ENCODE results near the gene THSD4. TPM values are rescaled to one million over a fixed set of nuclear protein-coding genes. Genes with fewer than 3 reads are reported as not detected.
"Not testable (repeated sequence)": the region's sequence is repeated elsewhere in the genome, so short reads cannot be mapped to it uniquely, and the experiment has no call there.

THSD4 gene
- total RNA-seq, 1 experiment from 2014 or later, result 65.4 TPM

GRCh38 chr15:71170163-71170562 is 54.9 kb downstream of the THSD4 start:
- no peak for TF ChIP-seq POLR2AphosphoS5 (IDR thresholded peaks at IDR 0.05; ENCODE audit: low read depth, low read length)
- no peak for TF ChIP-seq CTCF (IDR thresholded peaks at IDR 0.05)
- TF ChIP-seq TCF7L2 (IDR thresholded peaks at IDR 0.05; ENCODE audit: low read depth, low read length), result no peak
- TF ChIP-seq REST (IDR thresholded peaks at IDR 0.05; ENCODE audit: insufficient read depth in 1 of 2, low read depth in 2 of 2, low read length in 1 of 2), result 0 out of 4 replicates have a peak, but pooled peaks of 1 of the 2 experiments have one; percentile 21
- TF ChIP-seq SIN3A (IDR thresholded peaks at IDR 0.05; ENCODE audit: borderline replicate concordance, insufficient read depth, low read depth, low read length), result no peak
- in situ Hi-C loops (cut with HindIII; ENCODE audit: low pct_unique_long_range_greater_than_20kb, low sequenced_read_pairs) (no loop called here), intact Hi-C loops (cut with micrococcal nuclease; ENCODE audit: unreplicated experiment) (no loop called here)
- ATAC-seq, result no peak
- Histone ChIP-seq H3K4me3 (ENCODE audit: low read depth in 2 of 2, low read length in 2 of 2) (no peak overlapping the region), H3K27me3 (ENCODE audit: control insufficient read depth, insufficient read depth, low read length) (no peaks in the 10 kb centered on the region), H3K4me1 (ENCODE audit: control insufficient read depth, insufficient read depth, low read length) (no peaks in the 10 kb centered on the region), H3K27ac (ENCODE audit: low read length) (no peak overlapping the region), H3K36me3 (ENCODE audit: control insufficient read depth, insufficient read depth, low read length) (no peaks in the 10 kb centered on the region), H3K9me3 (ENCODE audit: control insufficient read depth, insufficient read depth, low read depth, low read length) (peaks cover 35% of the 10 kb centered on the region; the same call in 1 of the 2 replicates)
- POLR2A ChIA-PET, result no interaction called here
- no peak for DNase-seq (ENCODE audit: low read depth, low spot score)
- BruUV-seq (replicated peaks), result no TSS peak
- CTCF ChIA-PET, result no interaction called here

DNA sequence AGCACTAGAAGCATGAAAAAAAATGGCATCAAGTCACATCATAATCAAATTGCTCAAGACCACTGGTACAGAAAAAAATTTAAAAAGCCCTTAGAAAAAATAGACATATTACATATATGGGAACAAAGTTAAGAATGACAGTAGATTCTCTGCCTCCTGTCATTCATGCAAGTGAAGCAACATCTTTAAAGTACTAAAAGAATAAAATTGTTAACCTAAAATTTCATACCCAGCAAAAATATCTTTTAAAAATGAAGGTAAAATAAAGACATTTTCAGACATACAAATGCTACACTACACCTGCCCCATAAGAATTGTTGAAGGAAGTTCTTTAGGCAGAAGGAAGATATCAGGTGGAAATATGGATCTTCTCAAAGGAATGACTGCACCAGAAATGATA is 55.9 kb downstream of the THSD4 start:
- ATAC-seq, result no peak
- no peaks in the 10 kb centered on the region for H3K36me3 ChIP-seq (ENCODE audit: control insufficient read depth, insufficient read depth, low read length)
- no peak for TF ChIP-seq SIN3A (IDR thresholded peaks at IDR 0.05; ENCODE audit: borderline replicate concordance, insufficient read depth, low read depth, low read length)
- no peak for TF ChIP-seq REST (IDR thresholded peaks at IDR 0.05; ENCODE audit: insufficient read depth in 1 of 2, low read depth in 2 of 2, low read length in 1 of 2)
- no peak for TF ChIP-seq TCF7L2 (IDR thresholded peaks at IDR 0.05; ENCODE audit: low read depth, low read length)
- TF ChIP-seq POLR2AphosphoS5 (IDR thresholded peaks at IDR 0.05; ENCODE audit: low read depth, low read length), result no peak
- TF ChIP-seq CTCF (IDR thresholded peaks at IDR 0.05), result no peak
- H3K4me3 ChIP-seq (ENCODE audit: low read depth in 2 of 2, low read length in 2 of 2), result no peak overlapping the region
- no peak for DNase-seq (ENCODE audit: low read depth, low spot score)
- BruUV-seq (replicated peaks), result no TSS peak
- H3K4me1 ChIP-seq (ENCODE audit: control insufficient read depth, insufficient read depth, low read length), result no peaks in the 10 kb centered on the region
- in situ Hi-C loops (cut with HindIII; ENCODE audit: low pct_unique_long_range_greater_than_20kb, low sequenced_read_pairs) (no loop called here), intact Hi-C loops (cut with micrococcal nuclease; ENCODE audit: unreplicated experiment) (no loop called here)
- peaks cover 35% of the 10 kb centered on the region; the same call in 1 of the 2 replicates for H3K9me3 ChIP-seq (ENCODE audit: control insufficient read depth, insufficient read depth, low read depth, low read length)
- ChIA-PET POLR2A (no interaction called here), CTCF (no interaction called here)
- H3K27me3 ChIP-seq (ENCODE audit: control insufficient read depth, insufficient read depth, low read length), result no peaks in the 10 kb centered on the region
- no peak overlapping the region for H3K27ac ChIP-seq (ENCODE audit: low read length)

GRCh38 chr15:71174360-71174759 is 59.1 kb downstream of the THSD4 start:
- CTCF ChIA-PET; H3K36me3 ChIP-seq (ENCODE audit: control insufficient read depth, insufficient read depth, low read length); intact Hi-C loops (cut with micrococcal nuclease; ENCODE audit: unreplicated experiment); POLR2A ChIA-PET; H3K27ac ChIP-seq (ENCODE audit: low read length); ATAC-seq; in situ Hi-C loops (cut with HindIII; ENCODE audit: low pct_unique_long_range_greater_than_20kb, low sequenced_read_pairs); H3K27me3 ChIP-seq (ENCODE audit: control insufficient read depth, insufficient read depth, low read length); H3K4me3 ChIP-seq (ENCODE audit: low read depth in 2 of 2, low read length in 2 of 2); H3K4me1 ChIP-seq (ENCODE audit: control insufficient read depth, insufficient read depth, low read length); DNase-seq (ENCODE audit: low read depth, low spot score); BruUV-seq (replicated peaks): not testable (repeated sequence)
- peaks cover 23% of the 10 kb centered on the region; the same call in 1 of the 2 replicates for H3K9me3 ChIP-seq (ENCODE audit: control insufficient read depth, insufficient read depth, low read depth, low read length)
